DND-41 (cell line): Measurements from ENCODE around the gene CMTR2.

Source experiments
- CTCF ChIP-seq: IDR thresholded peaks from 2 replicates; pipeline ENCODE4 v1.5.1; 2012; ENCODE audit warnings: borderline replicate concordance, low read length, moderate library complexity, mild to moderate bottlenecking; ENCODE audit not compliant: poor library complexity, severe bottlenecking; ENCODE audit errors: extremely low read depth
- EZH2 ChIP-seq: IDR thresholded peaks from 3 replicates; pipeline ENCODE4 v1.6.1; 2012; ENCODE audit warnings: borderline replicate concordance, low read depth, mild to moderate bottlenecking, moderate library complexity, low read length, inconsistent platforms; ENCODE audit not compliant: severe bottlenecking

DNA sequence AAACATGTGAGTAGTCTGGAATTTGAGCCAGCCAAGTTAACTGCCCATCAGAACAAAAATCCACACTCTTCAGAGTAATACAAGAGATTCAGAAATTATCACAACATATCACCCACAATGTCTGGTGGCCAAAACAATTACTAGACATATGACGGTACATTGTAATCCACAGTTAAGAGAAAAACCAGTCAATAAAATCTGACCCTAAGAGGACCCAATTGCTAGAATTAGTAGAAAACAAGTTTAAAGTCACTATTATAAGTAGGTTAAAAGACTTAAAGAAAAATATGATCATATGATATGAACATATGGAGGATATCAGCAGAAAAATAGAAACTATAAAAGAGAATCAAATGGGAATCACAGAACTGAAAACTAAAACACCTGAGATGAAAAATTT is 15.8 kb downstream of the CMTR2 start:
- TF ChIP-seq CTCF = no peak
- no peak for TF ChIP-seq EZH2
